SK-N-SH treated with all-trans-retinoic acid at 6 μM for 48 hours (cell line): ENCODE measurements around the gene ZNF84.

Experiments
- ATAC-seq: fragments of 200-7000 bp; cut with Tn5 transposase; 3 replicates; pipeline ENCODE4 v1.9.1; 2020; ENCODE audit warnings: mild to moderate bottlenecking, moderate library complexity
- ARNTL ChIP-seq: fragments of 450-650 bp; formaldehyde crosslinking; IDR thresholded peaks from 2 replicates; pipeline ENCODE4 v1.5.0; 2020; ENCODE audit warnings: low read depth, mild to moderate bottlenecking, moderate library complexity, borderline replicate concordance
- BACH2 ChIP-seq: fragments of 250-450 bp; sonication (Bioruptor Pico); IDR thresholded peaks from 2 replicates; pipeline ENCODE4 v1.9.0; 2021; ENCODE audit warnings: mild to moderate bottlenecking, borderline replicate concordance
- CSDC2 ChIP-seq: fragments of 250-450 bp; sonication (Bioruptor Pico); IDR thresholded peaks from 2 replicates; pipeline ENCODE4 v1.5.0; 2020; ENCODE audit warnings: mild to moderate bottlenecking, moderate library complexity
- ESRRG ChIP-seq: fragments of 250-450 bp; sonication (Bioruptor Pico); IDR thresholded peaks from 2 replicates; pipeline ENCODE4 v1.6.1; 2021; ENCODE audit warnings: mild to moderate bottlenecking
- ISL1 ChIP-seq: fragments of 250-450 bp; sonication (Bioruptor Pico); IDR thresholded peaks from 2 replicates; pipeline ENCODE4 v2.1.2; 2022; ENCODE audit warnings: mild to moderate bottlenecking, moderate library complexity
- OSR1 ChIP-seq: fragments of 250-450 bp; sonication (Bioruptor Pico); IDR thresholded peaks from 2 replicates; pipeline ENCODE4 v1.8.0; 2022; ENCODE audit warnings: moderate library complexity, mild to moderate bottlenecking, inconsistent platforms
- RARB ChIP-seq: fragments of 250-450 bp; sonication (Bioruptor Pico); IDR thresholded peaks from 2 replicates; pipeline ENCODE4 v1.8.0; 2021; ENCODE audit warnings: mild to moderate bottlenecking, moderate library complexity
- SNAI2 ChIP-seq: fragments of 250-450 bp; sonication (Bioruptor Pico); IDR thresholded peaks from 2 replicates; pipeline ENCODE4 v1.5.0; 2020; ENCODE audit warnings: mild to moderate bottlenecking, moderate library complexity
- TCF4 ChIP-seq: fragments of 250-450 bp; sonication (Bioruptor Pico); IDR thresholded peaks from 2 replicates; pipeline ENCODE4 v1.8.0; 2021; ENCODE audit warnings: mild to moderate bottlenecking, moderate library complexity, borderline replicate concordance
- TOX ChIP-seq: fragments of 250-450 bp; sonication (Bioruptor Pico); IDR thresholded peaks from 2 replicates; pipeline ENCODE4 v1.8.0; 2021; ENCODE audit warnings: mild to moderate bottlenecking, moderate library complexity, borderline replicate concordance
- ZC3H10 ChIP-seq: fragments of 250-450 bp; sonication (Bioruptor Pico); IDR thresholded peaks from 2 replicates; pipeline ENCODE4 v1.5.1; 2021; ENCODE audit warnings: mild to moderate bottlenecking, moderate library complexity
- ZFP30 ChIP-seq: fragments of 450-650 bp; formaldehyde crosslinking; IDR thresholded peaks from 2 replicates; pipeline ENCODE4 v1.5.0; 2022; ENCODE audit warnings: mild to moderate bottlenecking, moderate library complexity
- ZNF565 ChIP-seq: fragments of 450-650 bp; formaldehyde crosslinking; conservative IDR thresholded peaks from 2 replicates; pipeline ENCODE4 v1.5.0; 2020; ENCODE audit warnings: low read depth, mild to moderate bottlenecking, moderate library complexity
- ZNF70 ChIP-seq: fragments of 450-650 bp; formaldehyde crosslinking; IDR thresholded peaks from 2 replicates; pipeline ENCODE4 v1.5.0; 2020; ENCODE audit warnings: mild to moderate bottlenecking, moderate library complexity
- ZNF8 ChIP-seq: fragments of 450-650 bp; formaldehyde crosslinking; IDR thresholded peaks from 2 replicates; pipeline ENCODE4 v1.5.0; 2020; ENCODE audit warnings: mild to moderate bottlenecking, moderate library complexity
- TF ChIP-seq, protein P1 (sequence below): fragments of 250-450 bp; sonication (Bioruptor Pico); IDR thresholded peaks from 2 replicates; pipeline ENCODE4 v1.8.0; 2021; ENCODE audit warnings: low read depth, mild to moderate bottlenecking, moderate library complexity, borderline replicate concordance
- TF ChIP-seq, protein P2 (sequence below): fragments of 250-450 bp; sonication (Bioruptor Pico); IDR thresholded peaks from 2 replicates; pipeline ENCODE4 v1.8.0; 2020; ENCODE audit warnings: mild to moderate bottlenecking, moderate library complexity, borderline replicate concordance
- TF ChIP-seq, protein P3 (sequence below): fragments of 250-450 bp; sonication (Bioruptor Pico); IDR thresholded peaks from 2 replicates; pipeline ENCODE4 v1.5.1; 2020; ENCODE audit warnings: low read depth, mild to moderate bottlenecking, moderate library complexity
- TF ChIP-seq, protein P4 (sequence below): fragments of 250-450 bp; sonication (Bioruptor Pico); IDR thresholded peaks from 2 replicates; pipeline ENCODE4 v1.5.0; 2020; ENCODE audit warnings: mild to moderate bottlenecking, moderate library complexity
- TF ChIP-seq, protein P5 (sequence below): fragments of 250-450 bp; sonication (Bioruptor Pico); IDR thresholded peaks from 2 replicates; pipeline ENCODE4 v1.5.1; 2021; ENCODE audit warnings: mild to moderate bottlenecking, moderate library complexity

Gene ZNF84

DNA sequence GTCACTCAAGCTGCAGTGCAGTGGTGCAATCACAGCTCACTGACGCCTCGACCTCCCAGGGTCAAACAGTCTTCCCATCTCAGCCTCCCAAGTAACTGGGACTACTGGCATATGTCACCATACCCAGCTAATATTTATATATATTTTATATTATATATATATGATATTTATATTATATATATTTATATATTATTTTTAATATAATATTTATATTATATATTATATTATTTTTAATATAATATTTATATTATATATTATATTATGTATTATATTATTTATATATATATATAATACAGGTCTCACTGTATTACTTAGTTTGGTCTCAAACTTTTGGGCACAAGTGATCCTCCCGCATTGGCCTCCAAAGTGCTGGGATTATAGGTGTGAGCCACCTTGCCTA is 9.4 kb downstream of the ZNF84 start:
- TF ChIP-seq, protein P1, sequence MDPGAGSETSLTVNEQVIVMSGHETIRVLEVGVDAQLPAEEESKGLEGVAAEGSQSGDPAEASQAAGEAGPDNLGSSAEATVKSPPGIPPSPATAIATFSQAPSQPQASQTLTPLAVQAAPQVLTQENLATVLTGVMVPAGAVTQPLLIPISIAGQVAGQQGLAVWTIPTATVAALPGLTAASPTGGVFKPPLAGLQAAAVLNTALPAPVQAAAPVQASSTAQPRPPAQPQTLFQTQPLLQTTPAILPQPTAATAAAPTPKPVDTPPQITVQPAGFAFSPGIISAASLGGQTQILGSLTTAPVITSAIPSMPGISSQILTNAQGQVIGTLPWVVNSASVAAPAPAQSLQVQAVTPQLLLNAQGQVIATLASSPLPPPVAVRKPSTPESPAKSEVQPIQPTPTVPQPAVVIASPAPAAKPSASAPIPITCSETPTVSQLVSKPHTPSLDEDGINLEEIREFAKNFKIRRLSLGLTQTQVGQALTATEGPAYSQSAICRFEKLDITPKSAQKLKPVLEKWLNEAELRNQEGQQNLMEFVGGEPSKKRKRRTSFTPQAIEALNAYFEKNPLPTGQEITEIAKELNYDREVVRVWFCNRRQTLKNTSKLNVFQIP (CRISPR knock-in tag), result no peak
- TF ChIP-seq, protein P2, sequence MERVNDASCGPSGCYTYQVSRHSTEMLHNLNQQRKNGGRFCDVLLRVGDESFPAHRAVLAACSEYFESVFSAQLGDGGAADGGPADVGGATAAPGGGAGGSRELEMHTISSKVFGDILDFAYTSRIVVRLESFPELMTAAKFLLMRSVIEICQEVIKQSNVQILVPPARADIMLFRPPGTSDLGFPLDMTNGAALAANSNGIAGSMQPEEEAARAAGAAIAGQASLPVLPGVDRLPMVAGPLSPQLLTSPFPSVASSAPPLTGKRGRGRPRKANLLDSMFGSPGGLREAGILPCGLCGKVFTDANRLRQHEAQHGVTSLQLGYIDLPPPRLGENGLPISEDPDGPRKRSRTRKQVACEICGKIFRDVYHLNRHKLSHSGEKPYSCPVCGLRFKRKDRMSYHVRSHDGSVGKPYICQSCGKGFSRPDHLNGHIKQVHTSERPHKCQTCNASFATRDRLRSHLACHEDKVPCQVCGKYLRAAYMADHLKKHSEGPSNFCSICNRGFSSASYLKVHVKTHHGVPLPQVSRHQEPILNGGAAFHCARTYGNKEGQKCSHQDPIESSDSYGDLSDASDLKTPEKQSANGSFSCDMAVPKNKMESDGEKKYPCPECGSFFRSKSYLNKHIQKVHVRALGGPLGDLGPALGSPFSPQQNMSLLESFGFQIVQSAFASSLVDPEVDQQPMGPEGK, result no peak
- TF ChIP-seq CSDC2 (CRISPR knock-in tag), result no peak
- TF ChIP-seq, protein P3, sequence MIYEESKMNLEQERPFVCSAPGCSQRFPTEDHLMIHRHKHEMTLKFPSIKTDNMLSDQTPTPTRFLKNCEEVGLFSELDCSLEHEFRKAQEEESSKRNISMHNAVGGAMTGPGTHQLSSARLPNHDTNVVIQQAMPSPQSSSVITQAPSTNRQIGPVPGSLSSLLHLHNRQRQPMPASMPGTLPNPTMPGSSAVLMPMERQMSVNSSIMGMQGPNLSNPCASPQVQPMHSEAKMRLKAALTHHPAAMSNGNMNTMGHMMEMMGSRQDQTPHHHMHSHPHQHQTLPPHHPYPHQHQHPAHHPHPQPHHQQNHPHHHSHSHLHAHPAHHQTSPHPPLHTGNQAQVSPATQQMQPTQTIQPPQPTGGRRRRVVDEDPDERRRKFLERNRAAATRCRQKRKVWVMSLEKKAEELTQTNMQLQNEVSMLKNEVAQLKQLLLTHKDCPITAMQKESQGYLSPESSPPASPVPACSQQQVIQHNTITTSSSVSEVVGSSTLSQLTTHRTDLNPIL, result no peak
- no peak for ATAC-seq

DNA sequence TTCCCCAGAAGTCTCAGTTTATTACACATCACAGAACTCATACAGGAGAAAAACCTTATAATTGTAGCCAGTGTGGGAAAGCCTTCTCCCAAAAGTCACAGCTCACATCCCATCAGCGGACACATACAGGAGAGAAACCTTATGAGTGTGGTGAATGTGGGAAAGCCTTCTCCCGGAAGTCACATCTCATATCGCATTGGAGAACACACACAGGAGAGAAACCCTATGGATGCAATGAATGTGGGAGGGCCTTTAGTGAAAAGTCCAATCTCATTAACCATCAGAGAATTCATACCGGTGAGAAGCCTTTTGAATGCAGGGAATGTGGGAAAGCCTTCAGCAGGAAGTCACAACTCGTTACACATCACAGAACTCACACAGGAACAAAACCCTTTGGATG is 20.1 kb downstream of the ZNF84 start:
- ATAC-seq, result no peak

DNA sequence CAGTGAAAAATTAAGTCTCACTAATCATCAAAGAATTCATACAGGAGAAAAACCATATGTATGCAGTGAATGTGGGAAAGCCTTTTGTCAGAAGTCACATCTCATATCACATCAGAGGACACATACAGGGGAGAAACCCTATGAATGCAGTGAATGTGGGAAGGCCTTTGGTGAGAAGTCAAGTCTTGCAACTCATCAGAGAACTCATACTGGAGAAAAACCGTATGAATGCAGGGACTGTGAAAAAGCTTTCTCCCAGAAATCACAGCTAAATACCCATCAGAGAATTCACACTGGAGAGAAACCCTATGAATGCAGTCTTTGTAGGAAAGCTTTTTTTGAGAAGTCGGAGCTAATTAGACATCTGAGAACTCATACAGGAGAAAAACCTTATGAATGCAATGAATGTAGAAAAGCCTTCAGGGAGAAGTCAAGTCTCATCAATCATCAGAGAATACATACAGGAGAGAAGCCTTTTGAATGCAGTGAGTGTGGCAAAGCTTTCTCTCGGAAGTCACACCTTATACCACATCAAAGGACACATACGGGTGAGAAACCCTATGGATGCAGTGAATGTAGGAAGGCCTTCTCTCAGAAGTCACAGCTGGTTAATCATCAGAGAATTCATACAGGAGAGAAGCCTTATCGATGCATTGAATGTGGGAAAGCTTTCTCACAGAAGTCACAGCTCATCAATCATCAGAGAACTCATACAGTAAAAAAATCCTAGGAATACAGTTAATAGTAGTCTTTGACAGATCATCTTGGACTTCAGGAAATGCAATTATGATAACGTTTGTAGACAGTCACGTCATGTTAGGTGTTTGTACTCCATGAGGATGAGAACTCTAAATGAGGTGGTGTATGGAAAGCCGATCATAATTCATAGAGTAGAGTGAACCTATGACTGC is 21.1 kb downstream of the ZNF84 start:
- ATAC-seq, result no peak
- TF ChIP-seq ZFP30, result no peak
- no peak for TF ChIP-seq RARB (CRISPR knock-in tag)
- no peak for TF ChIP-seq TOX (CRISPR knock-in tag)
- TF ChIP-seq ARNTL (CRISPR knock-in tag), result no peak
- TF ChIP-seq, protein P3, result no peak
- no peak for TF ChIP-seq ZNF8 (CRISPR knock-in tag)
- TF ChIP-seq TCF4 (CRISPR knock-in tag), result no peak

More for the DNA sequence above, 20.1 kb downstream of the ZNF84 start:
- TF ChIP-seq ZC3H10 (CRISPR knock-in tag) (no peak), CSDC2 (CRISPR knock-in tag) (no peak), SNAI2 (CRISPR knock-in tag) (no peak), ZNF8 (CRISPR knock-in tag) (no peak), BACH2 (CRISPR knock-in tag) (no peak), ISL1 (CRISPR knock-in tag) (no peak), ZNF70 (no peak), TOX (CRISPR knock-in tag) (no peak), TCF4 (CRISPR knock-in tag) (no peak)
- TF ChIP-seq, protein P4, sequence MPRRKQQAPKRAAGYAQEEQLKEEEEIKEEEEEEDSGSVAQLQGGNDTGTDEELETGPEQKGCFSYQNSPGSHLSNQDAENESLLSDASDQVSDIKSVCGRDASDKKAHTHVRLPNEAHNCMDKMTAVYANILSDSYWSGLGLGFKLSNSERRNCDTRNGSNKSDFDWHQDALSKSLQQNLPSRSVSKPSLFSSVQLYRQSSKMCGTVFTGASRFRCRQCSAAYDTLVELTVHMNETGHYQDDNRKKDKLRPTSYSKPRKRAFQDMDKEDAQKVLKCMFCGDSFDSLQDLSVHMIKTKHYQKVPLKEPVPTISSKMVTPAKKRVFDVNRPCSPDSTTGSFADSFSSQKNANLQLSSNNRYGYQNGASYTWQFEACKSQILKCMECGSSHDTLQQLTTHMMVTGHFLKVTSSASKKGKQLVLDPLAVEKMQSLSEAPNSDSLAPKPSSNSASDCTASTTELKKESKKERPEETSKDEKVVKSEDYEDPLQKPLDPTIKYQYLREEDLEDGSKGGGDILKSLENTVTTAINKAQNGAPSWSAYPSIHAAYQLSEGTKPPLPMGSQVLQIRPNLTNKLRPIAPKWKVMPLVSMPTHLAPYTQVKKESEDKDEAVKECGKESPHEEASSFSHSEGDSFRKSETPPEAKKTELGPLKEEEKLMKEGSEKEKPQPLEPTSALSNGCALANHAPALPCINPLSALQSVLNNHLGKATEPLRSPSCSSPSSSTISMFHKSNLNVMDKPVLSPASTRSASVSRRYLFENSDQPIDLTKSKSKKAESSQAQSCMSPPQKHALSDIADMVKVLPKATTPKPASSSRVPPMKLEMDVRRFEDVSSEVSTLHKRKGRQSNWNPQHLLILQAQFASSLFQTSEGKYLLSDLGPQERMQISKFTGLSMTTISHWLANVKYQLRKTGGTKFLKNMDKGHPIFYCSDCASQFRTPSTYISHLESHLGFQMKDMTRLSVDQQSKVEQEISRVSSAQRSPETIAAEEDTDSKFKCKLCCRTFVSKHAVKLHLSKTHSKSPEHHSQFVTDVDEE (CRISPR knock-in tag), result no peak

DNA sequence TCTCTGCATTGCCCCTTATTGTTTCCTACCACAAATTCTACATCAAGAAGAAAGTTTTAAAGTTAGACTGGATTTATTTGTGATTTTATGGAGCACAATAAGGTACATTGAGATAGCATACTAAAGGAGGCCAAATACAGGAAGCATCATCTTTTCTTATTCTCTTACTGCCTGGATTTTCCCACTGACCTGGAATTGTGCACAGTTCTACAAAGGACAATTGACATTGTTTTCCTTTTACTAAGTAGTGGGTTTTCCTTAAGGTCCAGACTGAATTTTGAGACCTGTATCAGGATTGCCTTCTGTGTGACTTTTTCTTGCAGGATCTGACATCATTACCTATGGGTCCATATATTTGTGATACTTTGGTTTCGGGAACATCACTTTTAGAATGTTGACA is 24.6 kb downstream of the ZNF84 start:
- no peak for TF ChIP-seq BACH2 (CRISPR knock-in tag)
- TF ChIP-seq, protein P5, sequence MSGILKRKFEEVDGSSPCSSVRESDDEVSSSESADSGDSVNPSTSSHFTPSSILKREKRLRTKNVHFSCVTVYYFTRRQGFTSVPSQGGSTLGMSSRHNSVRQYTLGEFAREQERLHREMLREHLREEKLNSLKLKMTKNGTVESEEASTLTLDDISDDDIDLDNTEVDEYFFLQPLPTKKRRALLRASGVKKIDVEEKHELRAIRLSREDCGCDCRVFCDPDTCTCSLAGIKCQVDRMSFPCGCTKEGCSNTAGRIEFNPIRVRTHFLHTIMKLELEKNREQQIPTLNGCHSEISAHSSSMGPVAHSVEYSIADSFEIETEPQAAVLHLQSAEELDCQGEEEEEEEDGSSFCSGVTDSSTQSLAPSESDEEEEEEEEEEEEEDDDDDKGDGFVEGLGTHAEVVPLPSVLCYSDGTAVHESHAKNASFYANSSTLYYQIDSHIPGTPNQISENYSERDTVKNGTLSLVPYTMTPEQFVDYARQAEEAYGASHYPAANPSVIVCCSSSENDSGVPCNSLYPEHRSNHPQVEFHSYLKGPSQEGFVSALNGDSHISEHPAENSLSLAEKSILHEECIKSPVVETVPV (CRISPR knock-in tag), result no peak
- TF ChIP-seq ZNF565, result no peak
- no peak for TF ChIP-seq CSDC2 (CRISPR knock-in tag)
- TF ChIP-seq, protein P2, result no peak
- no peak for TF ChIP-seq ESRRG (CRISPR knock-in tag)
- no peak for TF ChIP-seq OSR1
- no peak for TF ChIP-seq ISL1 (CRISPR knock-in tag)
- ATAC-seq, result no peak
